Caco-2 (cell line): Measurements from ENCODE around the gene PIK3C3. TPM values are rescaled to one million over a fixed set of nuclear protein-coding genes. Genes with fewer than 3 reads are reported as not detected.

Source experiments
- BruUV-seq: library from RNA; stranded (reverse); fragments of 400-500 nt; replicated peaks from 2 replicates; lab custom pipeline; 2021; lab: Mats Ljungman, UMichigan
- CTCF ChIA-PET: fragments of 300-600 bp; sonication (Branson Sonifier 250); formaldehyde crosslinking; loops from one replicate; lab custom pipeline; 2022; ENCODE audit warnings: antibody characterized with exemption; lab: Charles Lee
- POLR2A ChIA-PET: fragments of 300-600 bp; sonication (Branson Sonifier 250); formaldehyde crosslinking; loops from one replicate; lab custom pipeline; 2022; ENCODE audit warnings: antibody characterized with exemption; lab: Charles Lee
- DNase-seq, 2 experiments: peaks; one replicate each; pipeline versions ENCODE4 v3.0.0 to v3.0.0-alpha.2; 2020 to 2022
- H3K27me3 ChIP-seq: replicated peaks from 2 replicates; pipeline ENCODE4 v1.6.0; 2011; ENCODE audit warnings: low read length; ENCODE audit not compliant: control insufficient read depth, insufficient read depth
- H3K36me3 ChIP-seq: 2 replicates; pipeline ENCODE4 v1.5.1; 2011; ENCODE audit warnings: low read length; ENCODE audit not compliant: control insufficient read depth, insufficient read depth
- H3K4me1 ChIP-seq: fragments of 250-450 bp; sonication (Bioruptor Pico); 2 replicates; pipeline ENCODE4 v1.5.1; 2020; ENCODE audit warnings: mild to moderate bottlenecking
- H3K4me3 ChIP-seq: 2 replicates; pipeline ENCODE4 v1.5.1; 2011; ENCODE audit warnings: low read depth, mild to moderate bottlenecking, control low read depth, low read length
- H3K9me3 ChIP-seq: fragments of 250-450 bp; sonication (Bioruptor Pico); 2 replicates; pipeline ENCODE4 v1.5.1; 2020; ENCODE audit warnings: mild to moderate bottlenecking, moderate library complexity
- H3K27ac Mint-ChIP-seq: one replicate; pipeline ENCODE4 v1.8.0; 2022; ENCODE audit warnings: mixed read lengths; ENCODE audit not compliant: unreplicated experiment
- H3K27me3 Mint-ChIP-seq: one replicate; pipeline ENCODE4 v1.8.0; 2022; ENCODE audit warnings: mixed read lengths; ENCODE audit not compliant: insufficient read depth, unreplicated experiment
- H3K36me3 Mint-ChIP-seq: one replicate; pipeline ENCODE4 v1.8.0; 2022; ENCODE audit warnings: mild to moderate bottlenecking, mixed read lengths; ENCODE audit not compliant: insufficient read depth, unreplicated experiment
- H3K4me1 Mint-ChIP-seq: one replicate; pipeline ENCODE4 v1.8.0; 2022; ENCODE audit warnings: low read depth, mixed read lengths; ENCODE audit not compliant: unreplicated experiment
- H3K4me3 Mint-ChIP-seq: one replicate; pipeline ENCODE4 v1.8.0; 2022; ENCODE audit warnings: mild to moderate bottlenecking, moderate library complexity, mixed read lengths; ENCODE audit not compliant: unreplicated experiment
- H3K9me3 Mint-ChIP-seq: one replicate; pipeline ENCODE4 v1.8.0; 2022; ENCODE audit warnings: mixed read lengths; ENCODE audit not compliant: unreplicated experiment
- CTCF ChIP-seq, 2 experiments: fragments of 200-600 bp in 1 of 2; IDR thresholded peaks; 1 replicate in 1 of 2; 2 replicates in 1 of 2; pipeline versions ENCODE4 v1.5.1 to v1.8.0; 2011 to 2022; ENCODE audit warnings: antibody characterized with exemption in 1 of 2, control low read depth in 1 of 2, inconsistent platforms in 1 of 2, low read depth in 1 of 2, low read length in 1 of 2, mild to moderate bottlenecking in 1 of 2, moderate library complexity in 1 of 2; ENCODE audit not compliant: insufficient read depth in 1 of 2, severe bottlenecking in 1 of 2, unreplicated experiment in 1 of 2
- intact Hi-C: fragments of 100-400 bp; cut with micrococcal nuclease; formaldehyde crosslinking; loops from one replicate; pipeline ENCODE4 v1.10.0; 2022; ENCODE audit not compliant: unreplicated experiment
- total RNA-seq: library from RNA; stranded (reverse); gene quantifications from 2 replicates; pipeline ENCODE4 v1.2.3, GENCODE V29; 2022

Gene PIK3C3
- total RNA-seq, 1 experiment from 2014 or later: 19.7 TPM

GRCh38 chr18:41936471-41937134 is 18.4 kb upstream of the PIK3C3 start:
- Mint-ChIP-seq H3K27me3 (peaks cover 2% of the 10 kb centered on the region), H3K27ac (no peak overlapping the region), H3K4me3 (no peak overlapping the region), H3K9me3 (no peaks in the 10 kb centered on the region), H3K4me1 (no peaks in the 10 kb centered on the region), H3K36me3 (no peaks in the 10 kb centered on the region)
- TF ChIP-seq CTCF (IDR thresholded peaks at IDR 0.05; ENCODE audit: insufficient read depth in 1 of 2, low read depth in 1 of 2, low read length in 1 of 2, severe bottlenecking in 1 of 2, unreplicated experiment in 1 of 2): no peak
- ChIA-PET CTCF (no interaction called here), POLR2A (no interaction called here)
- intact Hi-C loops: no loop called here
- DNase-seq: no peak
- no peaks in the 10 kb centered on the region for H3K36me3 ChIP-seq
- H3K4me3 ChIP-seq: no peak overlapping the region
- no peaks in the 10 kb centered on the region for H3K9me3 ChIP-seq
- 0 out of 2 replicates have a peak, but pooled peaks cover 7% of the 10 kb centered on the region for H3K4me1 ChIP-seq
- no peaks in the 10 kb centered on the region for H3K27me3 ChIP-seq
- BruUV-seq: no TSS peak

- intact Hi-C loops: no loop called here
- Mint-ChIP-seq H3K36me3 (no peaks in the 10 kb centered on the region), H3K4me3 (no peak overlapping the region), H3K4me1 (no peaks in the 10 kb centered on the region), H3K27me3 (peaks cover 2% of the 10 kb centered on the region), H3K9me3 (no peaks in the 10 kb centered on the region), H3K27ac (no peak overlapping the region)
- H3K36me3 ChIP-seq: no peaks in the 10 kb centered on the region
- no peak for DNase-seq
- BruUV-seq: no TSS peak
- ChIA-PET POLR2A (no interaction called here), CTCF (no interaction called here)
- TF ChIP-seq CTCF (IDR thresholded peaks at IDR 0.05; ENCODE audit: insufficient read depth in 1 of 2, low read depth in 1 of 2, low read length in 1 of 2, severe bottlenecking in 1 of 2, unreplicated experiment in 1 of 2): no peak
- H3K27me3 ChIP-seq: no peaks in the 10 kb centered on the region
- 0 out of 2 replicates have a peak, but pooled peaks cover 7% of the 10 kb centered on the region for H3K4me1 ChIP-seq
- no peaks in the 10 kb centered on the region for H3K9me3 ChIP-seq
- no peak overlapping the region for H3K4me3 ChIP-seq
Observed at GRCh38 chr18:41938445-41938844, 16.6 kb upstream of the PIK3C3 start.

GRCh38 chr18:41939326-41939725 is 15.7 kb upstream of the PIK3C3 start:
- ChIA-PET CTCF (no interaction called here), POLR2A (no interaction called here)
- no TSS peak for BruUV-seq
- peaks cover 2% of the 10 kb centered on the region for H3K27me3 Mint-ChIP-seq
- H3K27ac Mint-ChIP-seq: no peak overlapping the region
- intact Hi-C loops: no loop called here
- no peak overlapping the region for H3K4me3 Mint-ChIP-seq
- 0 out of 2 replicates have a peak, but pooled peaks cover 7% of the 10 kb centered on the region for H3K4me1 ChIP-seq
- H3K36me3 ChIP-seq: no peaks in the 10 kb centered on the region
- no peak for TF ChIP-seq CTCF (IDR thresholded peaks at IDR 0.05; ENCODE audit: insufficient read depth in 1 of 2, low read depth in 1 of 2, low read length in 1 of 2, severe bottlenecking in 1 of 2, unreplicated experiment in 1 of 2)
- no peaks in the 10 kb centered on the region for H3K9me3 ChIP-seq
- H3K4me1 Mint-ChIP-seq: no peaks in the 10 kb centered on the region
- H3K36me3 Mint-ChIP-seq: no peaks in the 10 kb centered on the region
- H3K9me3 Mint-ChIP-seq: no peaks in the 10 kb centered on the region
- H3K4me3 ChIP-seq: no peak overlapping the region
- no peaks in the 10 kb centered on the region for H3K27me3 ChIP-seq
- no peak for DNase-seq
